T-cell (primary cell): ENCODE results near the gene MS4A8. TPM values are rescaled to one million over a fixed set of nuclear protein-coding genes. Genes with fewer than 3 reads are reported as not detected.
"Not testable (repeated sequence)": the region's sequence is repeated elsewhere in the genome, so short reads cannot be mapped to it uniquely, and the experiment has no call there.

Experiments
- ATAC-seq, 4 experiments: fragments of 200-7000 bp in 3 of 4; fragments of 150-1000 bp in 1 of 4; cut with Tn5 transposase; replicated peaks in 1 of 4; 1 replicate in 3 of 4; 2 replicates in 1 of 4; pipeline ENCODE4 v1.10.0; 2021; ENCODE audit warnings: moderate library complexity in 3 of 4, mild to moderate bottlenecking in 2 of 4, moderate number of reproducible peaks in 1 of 4
- CTCF ChIA-PET, 2 donors: fragments of 300-600 bp; sonication (Branson Sonifier 250); formaldehyde crosslinking; loops; one replicate each; lab custom pipeline; 2022; ENCODE audit warnings: antibody characterized with exemption in 2 of 2; lab: Charles Lee
- POLR2A ChIA-PET, 2 donors: fragments of 300-600 bp; sonication (Branson Sonifier 250); formaldehyde crosslinking; loops; one replicate each; lab custom pipeline; 2022; ENCODE audit warnings: antibody characterized with exemption in 2 of 2; lab: Charles Lee
- DNase-seq, 35 experiments: peaks; one replicate each; pipeline versions ENCODE4 v3.0.0 to v3.0.0-alpha.2; 2013 to 2023
- H3K27ac ChIP-seq: one replicate; pipeline ENCODE4 v1.5.1; 2013; ENCODE audit warnings: low read length
- H3K27me3 ChIP-seq, 2 experiments: replicated peaks in 1 of 2; 1 replicate in 1 of 2; 2 replicates in 1 of 2; pipeline versions ENCODE4 v1.6.1 to v1.7.0; 2013; ENCODE audit warnings: low read length in 1 of 2, mixed read lengths in 1 of 2; ENCODE audit not compliant: control insufficient read depth in 2 of 2, insufficient read depth in 2 of 2; ENCODE audit errors: extremely low read depth in 1 of 2
- H3K36me3 ChIP-seq, 2 donors: 1 replicate in 1 of 2; 2 replicates in 1 of 2; pipeline versions ENCODE4 v1.6.1 to v1.7.0; 2013; ENCODE audit warnings: low read length in 1 of 2; ENCODE audit not compliant: control insufficient read depth in 2 of 2, insufficient read depth in 1 of 2; ENCODE audit errors: extremely low read depth in 1 of 2
- H3K4me1 ChIP-seq, 2 experiments: 1 replicate in 1 of 2; 2 replicates in 1 of 2; pipeline versions ENCODE4 v1.6.1 to v1.7.0; 2013; ENCODE audit warnings: low read length in 2 of 2, mixed read lengths in 1 of 2; ENCODE audit not compliant: insufficient read depth in 2 of 2, control insufficient read depth in 1 of 2; ENCODE audit errors: extremely low read depth in 1 of 2
- H3K4me3 ChIP-seq, 2 donors: 1 replicate in 1 of 2; 2 replicates in 1 of 2; pipeline versions ENCODE4 v1.5.1 to v1.7.0; 2013; ENCODE audit warnings: mild to moderate bottlenecking in 2 of 2, low read length in 1 of 2, moderate library complexity in 1 of 2; ENCODE audit not compliant: control insufficient read depth in 1 of 2; ENCODE audit errors: extremely low read depth in 1 of 2
- H3K9me3 ChIP-seq: 2 replicates; pipeline ENCODE4 v1.7.0; 2013
- H3K27ac Mint-ChIP-seq, 2 donors: one replicate each; pipeline ENCODE4 v1.8.0; 2020 to 2021; ENCODE audit warnings: mild to moderate bottlenecking in 2 of 2, mixed read lengths in 2 of 2
- H3K27me3 Mint-ChIP-seq, 2 donors: one replicate each; pipeline ENCODE4 v1.8.0; 2021 to 2022; ENCODE audit warnings: mixed read lengths in 2 of 2
- H3K36me3 Mint-ChIP-seq: one replicate; pipeline ENCODE4 v1.8.0; 2021; ENCODE audit warnings: mixed read lengths
- H3K4me1 Mint-ChIP-seq, 3 donors: one replicate each; pipeline ENCODE4 v1.8.0; 2020 to 2022; ENCODE audit warnings: mixed read lengths in 3 of 3, mild to moderate bottlenecking in 1 of 3
- H3K4me3 Mint-ChIP-seq, 3 donors: one replicate each; pipeline ENCODE4 v1.8.0; 2020 to 2022; ENCODE audit warnings: mild to moderate bottlenecking in 3 of 3, mixed read lengths in 3 of 3, moderate library complexity in 3 of 3
- H3K9me3 Mint-ChIP-seq, 3 donors: one replicate each; pipeline ENCODE4 v1.8.0; 2020 to 2022; ENCODE audit warnings: mixed read lengths in 3 of 3
- WGBS: methylation state at CpG from one replicate; pipeline ENCODE4 v1.1.5; 2013; ENCODE audit warnings: missing lambda C conversion rate; ENCODE audit not compliant: insufficient coverage; 5-methylcytosine and 5-hydroxymethylcytosine counted together
- total RNA-seq, 35 experiments: library from RNA in 6 of 35; stranded (reverse) in 6 of 35; fragments of 120-200 nt in 1 of 35; gene quantifications; one replicate each; pipeline versions ENCODE4 v1.2.1 to v1.2.4 and lab custom pipeline; 2013 to 2026

MS4A8 gene
- total RNA-seq, 5 donors from 2014 or later (not counting 1 experiment from before 2014, with no cell fraction given) = not detected

- Histone ChIP-seq H3K27me3 (peaks cover 0 to 9% of the 10 kb centered on the region in 2 experiments), H3K36me3 (no peaks in the 10 kb centered on the region), H3K9me3 (no peaks in the 10 kb centered on the region), H3K4me3 (no peak overlapping the region), H3K27ac (no peak overlapping the region), H3K4me1 (no peaks in the 10 kb centered on the region)
- DNase-seq = no peak
- Mint-ChIP-seq H3K4me3 (no peak overlapping the region), H3K27ac (no peak overlapping the region), H3K4me1 (no peaks in the 10 kb centered on the region), H3K36me3 (no peaks in the 10 kb centered on the region), H3K27me3 (peaks cover 17 to 20% of the 10 kb centered on the region in 2 donors), H3K9me3 (no peaks in the 10 kb centered on the region)
- ATAC-seq = no peak
- 95% methylated on average over 7 of the region's 12 CpGs for WGBS
- POLR2A ChIA-PET = no interaction called here
- CTCF ChIA-PET = no interaction called here
These were observed 4.0 kb downstream of the MS4A8 start for GRCh38 chr11:60703374-60703773.

- Histone ChIP-seq H3K27ac (no peak overlapping the region), H3K9me3 (no peaks in the 10 kb centered on the region), H3K27me3 (peaks cover 0 to 14% of the 10 kb centered on the region in 2 experiments), H3K4me3 (no peak overlapping the region), H3K4me1 (no peaks in the 10 kb centered on the region), H3K36me3 (no peaks in the 10 kb centered on the region)
- ATAC-seq (no peak), DNase-seq (no peak)
- H3K4me1 Mint-ChIP-seq = no peaks in the 10 kb centered on the region
- ChIA-PET POLR2A (no interaction called here), CTCF (no interaction called here)
- peaks cover 20 to 22% of the 10 kb centered on the region in 2 donors for H3K27me3 Mint-ChIP-seq
- no peak overlapping the region for H3K4me3 Mint-ChIP-seq
- H3K36me3 Mint-ChIP-seq = no peaks in the 10 kb centered on the region
- no peaks in the 10 kb centered on the region for H3K9me3 Mint-ChIP-seq
- WGBS = no CpG with 5 or more reads among the region's 5 CpGs
- H3K27ac Mint-ChIP-seq = no peak overlapping the region
These were observed 6.5 kb downstream of the MS4A8 start for GRCh38 chr11:60705895-60706294.

GRCh38 chr11:60706931-60707330, 7.5 kb downstream of the MS4A8 start:
- Histone ChIP-seq H3K27me3 (peaks cover 0 to 14% of the 10 kb centered on the region in 2 experiments), H3K36me3 (no peaks in the 10 kb centered on the region), H3K4me3 (no peak overlapping the region), H3K27ac (no peak overlapping the region), H3K4me1 (no peaks in the 10 kb centered on the region), H3K9me3 (no peaks in the 10 kb centered on the region)
- H3K4me1 Mint-ChIP-seq = no peaks in the 10 kb centered on the region
- no peak overlapping the region for H3K27ac Mint-ChIP-seq
- DNase-seq (no peak), ATAC-seq (no peak)
- H3K9me3 Mint-ChIP-seq = no peaks in the 10 kb centered on the region
- ChIA-PET CTCF (no interaction called here), POLR2A (no interaction called here)
- 67% methylated on average over 1 of the region's 5 CpGs for WGBS
- H3K27me3 Mint-ChIP-seq = peaks cover 20 to 21% of the 10 kb centered on the region in 2 donors
- H3K36me3 Mint-ChIP-seq = no peaks in the 10 kb centered on the region
- H3K4me3 Mint-ChIP-seq = no peak overlapping the region

- no peak overlapping the region for H3K4me3 Mint-ChIP-seq
- 78% methylated on average over 4 of the region's 4 CpGs for WGBS
These were observed 11.1 kb downstream of the MS4A8 start for GRCh38 chr11:60710482-60710881.

GRCh38 chr11:60711276-60711675, 11.9 kb downstream of the MS4A8 start:
- Histone ChIP-seq H3K9me3 (no peaks in the 10 kb centered on the region), H3K4me3 (no peak overlapping the region), H3K4me1 (no peaks in the 10 kb centered on the region), H3K36me3 (no peaks in the 10 kb centered on the region), H3K27me3 (peaks cover 0 to 5% of the 10 kb centered on the region in 2 experiments), H3K27ac (no peak overlapping the region)
- Mint-ChIP-seq H3K4me3 (no peak overlapping the region), H3K9me3 (no peaks in the 10 kb centered on the region), H3K36me3 (no peaks in the 10 kb centered on the region), H3K27ac (no peak overlapping the region), H3K27me3 (peaks cover 34 to 35% of the 10 kb centered on the region in 2 donors), H3K4me1 (no peaks in the 10 kb centered on the region)
- CTCF ChIA-PET = no interaction called here
- POLR2A ChIA-PET = no interaction called here
- no peak for DNase-seq
- ATAC-seq = no peak
- WGBS = no CpG with 5 or more reads among the region's 4 CpGs

More at GRCh38 chr11:60710482-60710881, 11.1 kb downstream of the MS4A8 start:
- Mint-ChIP-seq H3K9me3 (no peaks in the 10 kb centered on the region), H3K27me3 (peaks cover 31 to 33% of the 10 kb centered on the region in 2 donors), H3K27ac (no peak overlapping the region), H3K4me1 (no peaks in the 10 kb centered on the region), H3K36me3 (no peaks in the 10 kb centered on the region)
- ATAC-seq (no peak), DNase-seq (no peak)
- no peak overlapping the region for H3K4me3 ChIP-seq
- no peaks in the 10 kb centered on the region for H3K9me3 ChIP-seq
- ChIA-PET CTCF (no interaction called here), POLR2A (no interaction called here)
- H3K36me3 ChIP-seq = no peaks in the 10 kb centered on the region
- H3K4me1 ChIP-seq = no peaks in the 10 kb centered on the region
- no peak overlapping the region for H3K27ac ChIP-seq
- H3K27me3 ChIP-seq = peaks cover 0 to 5% of the 10 kb centered on the region in 2 experiments

- CTCF ChIA-PET, DNase-seq, H3K36me3 ChIP-seq, H3K27ac Mint-ChIP-seq, H3K36me3 Mint-ChIP-seq, H3K4me3 ChIP-seq, ATAC-seq, H3K9me3 Mint-ChIP-seq, H3K4me1 Mint-ChIP-seq, H3K9me3 ChIP-seq, H3K4me1 ChIP-seq, H3K4me3 Mint-ChIP-seq, H3K27ac ChIP-seq, POLR2A ChIA-PET: not testable (repeated sequence)
- peaks cover 26 to 39% of the 10 kb centered on the region in 2 donors for H3K27me3 Mint-ChIP-seq
- 74% methylated on average over 3 of the region's 6 CpGs for WGBS
- H3K27me3 ChIP-seq = peaks cover 0 to 13% of the 10 kb centered on the region in 2 experiments
These were observed 14.0 kb downstream of the MS4A8 start for GRCh38 chr11:60713423-60713822.

- Mint-ChIP-seq H3K27me3 (peaks cover 33 to 51% of the 10 kb centered on the region in 2 donors), H3K27ac (no peak overlapping the region), H3K4me3 (no peak overlapping the region), H3K9me3 (peaks cover 0 to 2% (median 0%) of the 10 kb centered on the region in 3 donors), H3K4me1 (no peaks in the 10 kb centered on the region), H3K36me3 (no peaks in the 10 kb centered on the region)
- H3K4me3 ChIP-seq = no peak overlapping the region
- H3K9me3 ChIP-seq = no peaks in the 10 kb centered on the region
- DNase-seq = peak in 17 of 35 experiments; percentile 1 to 47 (median 7)
- CTCF ChIA-PET = no interaction called here
- H3K4me1 ChIP-seq = no peaks in the 10 kb centered on the region
- 73% methylated on average over 4 of the region's 5 CpGs for WGBS
- H3K27me3 ChIP-seq = peaks cover 0 to 17% of the 10 kb centered on the region in 2 experiments
- no peak overlapping the region for H3K27ac ChIP-seq
- ATAC-seq = peak in 2 of 4 experiments; percentile 32 to 36
- H3K36me3 ChIP-seq = no peaks in the 10 kb centered on the region
- POLR2A ChIA-PET = no interaction called here
These were observed 18.5 kb downstream of the MS4A8 start for GRCh38 chr11:60717956-60718355.
